ENCODE measurements around the gene GALNT9.

- TF ChIP-seq CTCF (IDR thresholded peaks at IDR 0.05; ENCODE audit: borderline replicate concordance, extremely low read depth, low read length, poor library complexity, severe bottlenecking) (no peak), EZH2 (IDR thresholded peaks at IDR 0.05; ENCODE audit: borderline replicate concordance, low read depth, low read length, severe bottlenecking) (no peak)
These were observed 39.8 kb downstream of the GALNT9 start for GRCh38 chr12:132289356-132290202.

Data from DND-41 (cell line).